ENCODE measurements around the gene MNT. TPM values are rescaled to one million over a fixed set of nuclear protein-coding genes. Genes with fewer than 3 reads are reported as not detected.

The MNT gene
- total RNA-seq, 1 donor from 2014 or later, result 29.4 TPM

- Mint-ChIP-seq H3K4me1 (ENCODE audit: low read depth) (peaks cover 44% of the 10 kb centered on the region), H3K4me3 (ENCODE audit: unreplicated experiment) (no peak overlapping the region), H3K9me3 (ENCODE audit: low read depth) (no peaks in the 10 kb centered on the region), H3K27me3 (ENCODE audit: low read depth) (no peaks in the 10 kb centered on the region), H3K36me3 (ENCODE audit: low read depth) (peaks cover 7% of the 10 kb centered on the region), H3K27ac (ENCODE audit: unreplicated experiment) (peak overlapping the region; percentile 82)
- peak; percentile 98 for TF ChIP-seq CTCF (IDR thresholded peaks at IDR 0.05)
- DNase-seq (ENCODE audit: low spot score), result peak; percentile 71
These were observed 15.3 kb upstream of the MNT start for GRCh38 chr17:2416010-2416734.

GRCh38 chr17:2415081-2415480 lies 14.2 kb upstream of the MNT start:
- Mint-ChIP-seq H3K27ac (ENCODE audit: unreplicated experiment) (peak overlapping the region; percentile 17), H3K4me3 (ENCODE audit: unreplicated experiment) (no peak overlapping the region), H3K27me3 (ENCODE audit: low read depth) (no peaks in the 10 kb centered on the region), H3K9me3 (ENCODE audit: low read depth) (no peaks in the 10 kb centered on the region), H3K4me1 (ENCODE audit: low read depth) (peaks cover 44% of the 10 kb centered on the region), H3K36me3 (ENCODE audit: low read depth) (peaks cover 6% of the 10 kb centered on the region)
- peak; percentile 52 for DNase-seq (ENCODE audit: low spot score)
- TF ChIP-seq CTCF (IDR thresholded peaks at IDR 0.05), result no peak

- DNase-seq (ENCODE audit: low spot score), result peak; percentile 59
- no peak overlapping the region for H3K4me3 Mint-ChIP-seq (ENCODE audit: unreplicated experiment)
- no peak for TF ChIP-seq CTCF (IDR thresholded peaks at IDR 0.05)
- H3K36me3 Mint-ChIP-seq (ENCODE audit: low read depth), result peaks cover 4% of the 10 kb centered on the region
- peaks cover 40% of the 10 kb centered on the region for H3K4me1 Mint-ChIP-seq (ENCODE audit: low read depth)
- H3K9me3 Mint-ChIP-seq (ENCODE audit: low read depth), result no peaks in the 10 kb centered on the region
- H3K27me3 Mint-ChIP-seq (ENCODE audit: low read depth), result no peaks in the 10 kb centered on the region
- no peak overlapping the region for H3K27ac Mint-ChIP-seq (ENCODE audit: unreplicated experiment)
These were observed 13.7 kb upstream of the MNT start for GRCh38 chr17:2414446-2415064.

GRCh38 chr17:2412561-2413021 lies 11.7 kb upstream of the MNT start:
- H3K4me3 Mint-ChIP-seq (ENCODE audit: unreplicated experiment), result no peak overlapping the region
- no peaks in the 10 kb centered on the region for H3K9me3 Mint-ChIP-seq (ENCODE audit: low read depth)
- TF ChIP-seq CTCF (IDR thresholded peaks at IDR 0.05), result peak; percentile 71
- H3K36me3 Mint-ChIP-seq (ENCODE audit: low read depth), result peaks cover 4% of the 10 kb centered on the region
- peak; percentile 43 for DNase-seq (ENCODE audit: low spot score)
- no peaks in the 10 kb centered on the region for H3K27me3 Mint-ChIP-seq (ENCODE audit: low read depth)
- H3K27ac Mint-ChIP-seq (ENCODE audit: unreplicated experiment), result peak overlapping the region; percentile 94
- peaks cover 29% of the 10 kb centered on the region for H3K4me1 Mint-ChIP-seq (ENCODE audit: low read depth)

GRCh38 chr17:2410951-2411350 lies 10.1 kb upstream of the MNT start:
- Mint-ChIP-seq H3K27me3 (ENCODE audit: low read depth) (no peaks in the 10 kb centered on the region), H3K27ac (ENCODE audit: unreplicated experiment) (peak overlapping the region; percentile 62), H3K9me3 (ENCODE audit: low read depth) (no peaks in the 10 kb centered on the region), H3K4me3 (ENCODE audit: unreplicated experiment) (no peak overlapping the region), H3K36me3 (ENCODE audit: low read depth) (peaks cover 4% of the 10 kb centered on the region), H3K4me1 (ENCODE audit: low read depth) (peaks cover 38% of the 10 kb centered on the region)
- peak; percentile 39 for DNase-seq (ENCODE audit: low spot score)
- TF ChIP-seq CTCF (IDR thresholded peaks at IDR 0.05), result no peak

All from chondrocyte (in vitro differentiated cells).